Measurements from ENCODE around the gene ZNF622.

Gene ZNF622, protein sequence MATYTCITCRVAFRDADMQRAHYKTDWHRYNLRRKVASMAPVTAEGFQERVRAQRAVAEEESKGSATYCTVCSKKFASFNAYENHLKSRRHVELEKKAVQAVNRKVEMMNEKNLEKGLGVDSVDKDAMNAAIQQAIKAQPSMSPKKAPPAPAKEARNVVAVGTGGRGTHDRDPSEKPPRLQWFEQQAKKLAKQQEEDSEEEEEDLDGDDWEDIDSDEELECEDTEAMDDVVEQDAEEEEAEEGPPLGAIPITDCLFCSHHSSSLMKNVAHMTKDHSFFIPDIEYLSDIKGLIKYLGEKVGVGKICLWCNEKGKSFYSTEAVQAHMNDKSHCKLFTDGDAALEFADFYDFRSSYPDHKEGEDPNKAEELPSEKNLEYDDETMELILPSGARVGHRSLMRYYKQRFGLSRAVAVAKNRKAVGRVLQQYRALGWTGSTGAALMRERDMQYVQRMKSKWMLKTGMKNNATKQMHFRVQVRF

DNA sequence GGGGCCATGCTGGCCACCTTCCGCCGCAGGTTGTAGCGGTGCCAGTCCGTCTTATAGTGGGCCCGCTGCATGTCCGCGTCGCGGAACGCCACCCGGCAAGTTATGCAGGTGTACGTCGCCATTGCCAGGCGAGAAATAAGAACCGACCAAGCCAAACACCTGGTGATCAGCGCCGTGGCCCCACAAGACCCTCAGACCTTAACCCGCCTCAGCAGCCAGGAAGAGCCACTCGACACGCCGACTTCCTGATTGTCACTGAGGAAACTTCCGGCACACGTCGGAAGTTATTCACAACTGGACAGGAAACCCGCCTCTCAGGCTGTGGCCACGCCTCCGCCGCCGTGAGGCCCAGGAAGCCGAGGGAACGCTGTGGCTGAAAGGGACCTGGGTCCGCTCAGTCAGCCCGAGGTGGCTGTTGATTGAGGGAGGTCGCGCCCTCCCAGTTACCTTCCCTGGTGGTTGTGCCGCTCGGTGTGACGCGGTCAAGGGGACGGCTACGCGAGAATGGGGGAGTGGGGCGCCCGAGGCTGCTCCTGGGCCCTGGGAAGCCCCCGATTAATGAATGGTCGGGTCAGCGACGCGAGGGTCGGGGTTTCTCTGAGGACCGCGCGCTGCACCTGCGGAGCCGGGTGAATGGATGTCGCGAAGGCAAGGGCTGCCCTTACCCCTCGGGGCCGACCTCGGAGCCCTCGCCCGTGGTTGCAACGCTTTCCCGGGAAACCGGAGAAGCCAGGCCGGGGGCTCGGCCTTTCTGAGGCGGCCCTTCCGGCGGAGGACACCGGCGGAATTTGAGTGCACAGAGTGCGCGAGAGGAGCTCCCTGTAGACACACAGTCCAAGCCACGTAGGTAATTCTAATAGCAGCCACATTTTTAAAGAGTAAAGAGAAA, at the start of gene ZNF622:
Gene ZNF622 (minus strand): TSS at position 257 of the 889 bp plus-strand sequence. CDS start 135 bp downstream, at position 122.
- peak; percentile 82 to 85 for DNase-seq (ENCODE audit: low read depth in 2 of 2)

DNA sequence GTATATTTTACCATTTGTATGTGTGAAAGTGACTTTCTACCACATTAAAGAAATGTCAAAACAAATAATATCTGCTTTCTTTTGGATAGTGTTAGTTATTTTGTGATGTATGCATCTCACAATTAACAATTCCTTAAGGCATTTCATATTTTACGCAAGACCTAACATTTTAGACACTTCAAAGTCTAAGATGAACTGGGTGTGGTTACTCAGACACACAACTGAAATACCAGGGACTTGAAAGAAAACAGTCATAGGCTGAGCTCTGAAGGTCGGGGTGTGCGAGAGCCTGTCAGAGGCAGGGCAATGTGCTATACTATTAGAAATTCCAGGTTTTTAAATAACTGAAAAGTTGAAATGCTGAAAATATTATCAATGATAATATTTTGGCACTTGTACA, 44.5 kb upstream of the ZNF622 start:
- no peak for DNase-seq (ENCODE audit: low read depth in 2 of 2)

DNA sequence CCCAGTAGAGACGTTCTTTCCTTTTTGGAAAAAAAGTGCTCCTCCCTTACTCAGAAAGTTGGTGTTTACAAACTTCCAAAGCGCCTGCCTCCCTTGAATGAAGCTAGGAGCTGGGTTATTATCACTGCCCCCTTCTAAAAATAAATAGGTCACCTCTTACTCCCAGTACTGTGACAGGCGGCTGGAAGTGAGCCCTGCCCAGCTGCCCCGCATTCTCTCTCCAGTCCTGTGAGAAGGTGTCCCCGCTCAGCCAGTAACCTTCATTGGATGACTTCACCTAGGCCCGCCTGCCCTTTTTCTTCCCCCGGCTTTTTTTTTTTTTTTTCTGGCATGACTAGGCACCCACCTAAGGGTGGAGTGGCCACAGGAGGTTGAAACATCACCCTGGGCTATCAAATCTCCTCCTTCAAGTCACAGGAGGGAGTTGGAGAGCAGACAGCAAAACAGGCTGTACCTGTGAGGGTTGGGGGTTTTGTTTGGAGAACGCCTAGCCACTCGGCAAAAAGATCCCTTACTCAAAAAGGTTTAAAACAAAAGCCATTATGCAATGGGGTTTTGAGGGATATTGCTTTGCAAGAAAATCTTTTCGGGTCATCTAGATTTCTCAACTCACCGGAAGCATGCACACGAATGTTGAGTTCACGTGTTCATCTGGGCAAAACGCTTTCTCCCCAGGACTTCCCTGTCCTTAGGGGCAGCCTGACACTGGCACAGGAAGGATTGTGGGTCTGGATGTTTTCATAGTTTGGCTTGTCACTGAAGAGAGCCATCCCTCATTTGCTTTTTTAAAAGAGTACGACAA, 43.3 kb upstream of the ZNF622 start:
- DNase-seq (ENCODE audit: low read depth in 2 of 2) = no peak

DNA sequence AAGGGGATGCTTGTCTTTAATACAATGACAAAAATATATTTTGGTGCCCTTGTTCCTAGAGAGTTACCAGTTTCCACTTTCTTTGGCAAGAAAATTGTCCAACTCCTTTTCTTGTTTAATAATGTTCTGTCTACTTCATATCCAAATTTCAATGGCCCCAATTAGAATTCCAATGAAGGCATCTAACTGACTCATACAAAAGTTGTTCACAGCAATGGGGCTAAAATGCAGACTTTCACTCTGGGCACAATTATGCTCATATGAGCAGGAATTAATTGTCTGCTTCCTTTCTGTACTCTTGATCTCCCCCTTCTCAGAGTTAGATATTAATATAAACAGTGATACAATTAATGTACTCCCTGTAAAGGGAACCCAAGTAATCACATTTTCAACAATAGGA, 42.1 kb upstream of the ZNF622 start:
- DNase-seq (ENCODE audit: low read depth in 2 of 2) = no peak

DNA sequence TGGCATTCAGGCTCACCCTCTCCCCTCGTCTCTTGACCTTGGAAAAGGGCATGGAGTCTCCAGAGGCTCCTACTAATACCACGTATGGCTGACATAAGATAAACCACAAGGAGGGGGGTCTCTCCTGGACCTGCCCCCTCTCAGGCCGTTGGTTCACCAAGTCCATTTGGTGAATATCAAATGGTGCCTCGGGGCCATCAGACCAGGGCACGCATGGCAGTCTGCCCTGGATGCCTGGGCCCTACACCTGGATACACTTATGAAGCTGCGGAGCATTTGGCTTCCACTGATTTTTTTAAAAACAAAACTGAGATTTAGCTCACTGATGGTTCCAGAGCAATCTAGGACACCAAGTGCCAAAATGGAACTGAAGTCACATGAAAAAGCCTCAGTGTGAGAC, 40.3 kb upstream of the ZNF622 start:
- DNase-seq (ENCODE audit: low read depth in 2 of 2) = no peak

DNA sequence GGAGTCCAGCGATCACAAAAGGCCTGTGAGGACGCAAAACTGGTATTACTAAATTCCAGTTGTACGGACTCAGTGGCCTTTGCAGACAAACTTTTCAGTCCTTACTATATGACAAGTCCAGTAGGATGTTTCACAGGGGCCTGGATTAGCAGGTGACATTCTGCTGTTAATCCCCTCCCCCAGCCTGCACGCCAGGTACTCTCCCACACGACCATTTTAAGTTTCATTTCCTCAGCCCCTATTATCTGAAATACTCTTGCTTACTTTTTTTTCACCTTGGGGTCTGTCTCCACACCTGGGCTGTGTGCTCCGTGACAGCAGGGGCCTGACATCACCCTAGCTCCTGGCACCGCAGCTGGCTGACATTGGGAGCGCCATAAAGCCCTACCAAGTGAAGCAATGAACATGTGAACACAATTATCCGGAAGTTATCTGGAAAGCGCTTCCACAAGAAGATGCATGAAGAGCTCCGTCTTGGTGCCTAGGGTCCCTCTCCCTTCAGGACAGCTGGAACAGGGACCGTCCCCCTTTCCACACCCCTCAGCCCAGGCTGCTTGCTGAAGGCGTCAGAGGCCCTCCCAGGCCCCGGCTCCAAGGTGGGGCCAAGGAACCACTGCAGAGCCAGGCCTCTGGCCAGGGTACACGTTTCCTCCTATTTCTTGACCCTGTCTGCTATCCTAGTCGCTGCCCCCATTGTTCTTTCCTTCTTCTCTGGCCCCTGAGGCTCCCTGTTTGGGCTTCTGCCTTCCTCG, 39.7 kb upstream of the ZNF622 start:
- DNase-seq (ENCODE audit: low read depth in 2 of 2) = no peak

DNA sequence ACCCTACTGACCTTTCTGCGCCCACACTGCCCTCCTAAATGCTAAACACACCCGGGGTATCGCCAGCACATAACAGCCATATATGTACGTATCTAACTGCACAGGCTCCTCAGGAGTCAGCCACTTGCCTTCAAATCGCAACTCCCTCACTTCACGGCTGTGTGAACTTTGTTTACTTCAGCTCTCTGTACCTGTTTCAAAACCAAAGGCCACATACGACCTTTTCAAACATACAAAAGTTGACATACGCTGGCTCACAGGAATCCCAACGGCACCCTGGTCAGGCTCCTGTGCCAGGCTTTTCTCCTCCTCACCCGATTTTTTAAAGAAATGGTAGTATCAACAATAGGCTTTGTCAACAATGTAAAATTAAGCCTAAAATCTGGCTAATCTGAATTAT, 39.0 kb upstream of the ZNF622 start:
- DNase-seq (ENCODE audit: low read depth in 2 of 2) = no peak

DNA sequence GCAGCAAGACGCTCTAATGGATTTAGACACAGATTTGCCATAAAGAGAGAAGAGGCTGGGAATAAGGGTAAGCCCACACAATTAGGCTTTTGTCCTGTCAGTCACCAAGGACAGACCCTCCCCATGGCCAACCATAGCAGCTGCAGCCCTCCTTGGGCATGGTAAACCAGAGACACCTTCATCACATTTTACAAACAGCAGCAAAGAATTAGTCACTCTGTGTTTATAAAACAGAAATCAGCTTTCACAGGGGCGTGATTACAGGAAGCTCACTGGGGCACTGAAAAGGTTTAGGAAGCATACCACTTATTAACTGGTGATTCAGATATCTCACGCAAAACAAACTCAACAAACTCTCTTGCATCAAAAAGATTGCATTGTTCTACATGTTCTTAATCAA, 37.3 kb upstream of the ZNF622 start:
- DNase-seq (ENCODE audit: low read depth in 2 of 2) = no peak

DNA sequence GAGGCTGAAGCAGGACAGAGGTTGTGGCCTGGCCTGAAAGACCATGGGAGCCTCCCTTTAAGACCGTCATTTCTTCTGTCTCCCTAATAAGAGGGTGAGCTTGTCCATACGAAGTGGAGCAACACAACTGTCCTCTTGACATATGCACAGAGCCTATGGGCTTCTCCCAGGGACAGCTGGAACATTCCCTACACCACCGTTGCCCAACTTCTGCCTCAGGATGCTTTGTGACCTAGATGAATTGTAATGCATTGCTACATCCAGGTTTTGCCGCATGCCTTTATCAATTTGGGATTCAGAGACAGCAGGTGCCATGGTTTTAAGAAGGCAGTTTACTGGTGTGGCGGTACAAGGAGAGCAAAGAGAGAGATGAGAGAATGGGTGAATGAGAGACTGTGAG, 34.4 kb upstream of the ZNF622 start:
- DNase-seq (ENCODE audit: low read depth in 2 of 2) = no peak

DNA sequence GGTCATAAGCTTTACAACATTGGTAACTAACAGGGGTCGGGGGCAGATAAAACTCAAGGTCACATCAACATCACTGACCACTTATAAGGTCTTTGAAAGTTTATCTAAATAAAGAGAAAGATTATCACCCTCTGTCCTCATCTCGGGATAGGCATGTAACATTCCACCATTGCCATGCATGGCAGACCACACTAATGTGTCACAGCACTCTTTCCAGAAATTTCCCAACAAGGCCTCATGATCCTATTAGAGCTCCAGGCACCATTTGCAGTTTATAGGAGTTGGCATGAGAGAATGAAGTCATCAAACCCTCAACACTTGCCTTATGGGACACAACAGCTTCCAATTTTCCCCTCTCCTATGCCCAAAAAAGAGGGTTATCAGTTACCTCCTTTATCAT, 31.9 kb upstream of the ZNF622 start:
- no peak for DNase-seq (ENCODE audit: low read depth in 2 of 2)

DNA sequence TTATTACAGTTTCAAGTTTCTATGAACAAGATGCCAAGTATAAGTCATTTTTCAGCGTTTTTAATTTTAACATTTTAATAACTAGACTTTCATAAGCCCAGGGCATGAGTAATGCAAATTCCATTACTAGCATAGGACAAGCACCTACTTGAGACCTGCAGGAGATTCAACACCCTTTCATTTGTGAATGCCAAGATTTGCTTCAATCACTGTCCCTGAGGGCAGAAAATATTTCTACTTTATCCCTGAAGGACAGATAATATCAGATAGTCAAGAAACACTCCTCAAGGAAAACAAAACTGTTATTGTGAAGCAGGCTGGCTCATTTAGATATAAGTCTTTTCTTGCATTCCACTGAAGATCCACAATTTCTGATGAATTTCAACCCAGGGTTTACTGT, 27.7 kb upstream of the ZNF622 start:
- DNase-seq (ENCODE audit: low read depth in 2 of 2) = no peak

DNA sequence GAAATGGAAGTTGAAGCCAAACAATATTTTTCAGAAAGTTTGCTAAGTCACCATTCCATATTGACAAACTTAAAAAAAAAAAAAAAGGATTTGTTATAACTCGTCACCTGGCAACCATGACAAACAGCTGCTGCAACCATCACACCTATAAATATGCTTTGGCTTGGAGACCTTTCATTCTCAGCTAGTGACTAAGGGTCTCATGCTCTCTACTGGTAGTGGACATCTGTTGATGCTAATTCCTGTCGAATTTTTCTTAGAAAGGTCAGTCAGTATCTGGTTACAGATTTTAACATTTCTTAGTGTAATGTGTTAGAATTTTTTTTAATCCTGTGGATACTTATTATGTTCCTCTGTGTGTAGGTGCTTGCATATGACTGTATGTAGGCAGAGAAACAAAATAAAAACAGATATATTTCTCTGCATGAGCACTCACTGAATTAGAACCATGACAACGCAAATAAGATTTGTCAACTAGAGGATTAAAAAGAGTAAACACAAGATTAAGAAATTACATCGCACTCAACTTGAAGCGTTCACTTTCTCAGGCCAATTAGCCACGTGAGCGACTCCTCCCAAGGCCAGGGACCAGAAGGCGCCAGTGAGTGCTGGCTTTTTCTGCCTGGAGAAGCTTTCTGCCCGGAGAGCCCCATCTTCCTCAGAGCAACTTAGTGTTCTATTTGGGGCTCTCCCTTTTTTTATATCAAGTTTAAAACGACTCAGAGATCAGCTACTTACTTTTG, 27.0 kb upstream of the ZNF622 start:
- no peak for DNase-seq (ENCODE audit: low read depth in 2 of 2)

DNA sequence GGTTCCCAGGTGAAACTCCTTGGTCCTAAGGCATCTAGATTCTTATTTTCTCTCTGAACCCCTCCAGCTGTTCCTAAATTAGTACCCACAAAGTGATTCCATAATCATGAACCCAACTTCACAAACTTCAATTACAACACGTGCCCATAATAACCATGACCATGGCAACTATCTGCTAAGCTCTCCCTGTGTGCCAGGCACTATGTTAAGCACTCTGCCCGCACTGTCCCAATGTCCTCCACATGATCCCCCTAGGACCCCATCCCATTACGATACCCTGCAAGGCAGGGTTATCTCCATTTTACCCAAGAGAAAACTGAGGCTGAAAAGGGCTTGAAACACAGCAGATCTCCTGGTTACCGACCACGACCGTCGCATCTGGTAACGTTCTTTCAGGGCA, 25.3 kb upstream of the ZNF622 start:
- no peak for DNase-seq (ENCODE audit: low read depth in 2 of 2)

DNA sequence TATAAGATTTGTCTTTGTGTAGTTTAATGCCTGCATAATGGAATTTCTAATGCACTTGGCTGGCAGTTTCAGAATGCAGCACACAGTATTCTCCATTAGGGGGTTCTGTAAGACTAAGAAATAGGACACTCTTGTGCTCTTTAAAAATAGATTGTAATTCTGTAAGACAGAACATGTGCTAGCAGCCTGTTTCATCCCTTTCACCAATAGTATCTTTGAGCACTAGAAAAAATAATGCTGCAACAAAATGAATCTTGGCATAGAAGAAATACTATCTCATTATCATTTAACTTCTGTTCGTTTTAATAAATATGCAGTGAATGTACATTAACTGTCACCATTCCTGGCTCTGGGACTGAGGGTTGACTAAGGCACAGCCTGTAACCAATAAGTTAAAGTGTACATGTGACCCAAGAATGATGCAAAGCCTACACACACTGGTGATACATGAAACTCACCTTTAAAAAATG, 23.8 kb upstream of the ZNF622 start:
- no peak for DNase-seq (ENCODE audit: low read depth in 2 of 2)

DNA sequence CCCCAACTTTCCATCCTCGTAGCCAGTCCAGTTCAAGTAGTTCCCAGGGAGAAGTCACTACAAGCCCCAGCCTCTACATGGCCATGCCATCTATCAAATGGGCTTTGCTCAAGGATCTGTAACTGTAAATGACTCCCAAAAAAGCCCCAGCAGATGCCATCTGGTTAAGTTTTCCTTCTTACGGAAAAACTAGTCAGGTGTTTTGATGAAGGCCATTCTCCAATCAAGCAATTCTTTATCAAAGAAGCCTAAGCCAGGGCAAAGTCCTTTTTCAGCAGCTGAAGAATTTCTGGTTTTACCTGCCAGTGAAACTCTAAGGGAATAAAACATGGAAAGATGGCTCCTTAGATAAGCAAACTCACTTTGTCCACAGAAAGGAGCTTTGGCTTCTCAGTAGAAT, 21.9 kb upstream of the ZNF622 start:
- no peak for DNase-seq (ENCODE audit: low read depth in 2 of 2)

DNA sequence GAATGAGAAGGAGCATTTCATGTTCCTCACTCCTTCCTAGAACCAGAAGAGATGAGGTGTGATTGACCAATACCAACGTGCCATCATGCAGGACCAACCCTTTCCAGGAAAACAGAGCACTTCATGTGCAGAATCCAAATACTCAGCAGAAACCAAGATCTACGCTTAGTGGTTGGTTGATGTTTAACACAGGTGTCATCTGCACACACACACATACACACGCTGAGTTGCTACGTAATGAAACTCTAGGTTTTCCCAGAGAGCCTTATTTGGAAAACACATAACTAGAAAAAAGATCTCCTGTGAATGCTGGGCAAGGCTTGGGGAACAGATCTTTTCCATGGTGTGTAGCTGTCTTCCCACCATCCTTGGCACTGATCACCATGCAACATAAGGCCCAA, 21.1 kb upstream of the ZNF622 start:
- no peak for DNase-seq (ENCODE audit: low read depth in 2 of 2)

DNA sequence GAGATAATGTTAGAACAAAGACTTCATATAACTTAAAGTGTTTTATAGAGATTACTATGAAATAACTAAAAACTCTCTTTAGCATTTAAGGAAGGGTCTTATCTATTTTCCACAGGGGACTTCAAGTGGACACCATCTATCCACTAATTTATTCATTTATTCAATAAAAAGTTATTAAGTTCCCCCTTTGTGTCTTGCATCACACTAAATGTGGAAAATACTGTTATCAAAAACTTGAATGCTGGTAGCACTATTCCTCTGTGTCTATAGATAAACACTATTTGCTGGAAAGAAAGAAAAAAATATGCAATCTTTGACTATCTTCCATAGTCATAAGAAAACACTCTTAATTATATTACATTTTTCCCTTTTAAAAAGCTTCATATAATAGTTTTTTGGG, 20.1 kb upstream of the ZNF622 start:
- DNase-seq (ENCODE audit: low read depth in 2 of 2) = no peak

DNA sequence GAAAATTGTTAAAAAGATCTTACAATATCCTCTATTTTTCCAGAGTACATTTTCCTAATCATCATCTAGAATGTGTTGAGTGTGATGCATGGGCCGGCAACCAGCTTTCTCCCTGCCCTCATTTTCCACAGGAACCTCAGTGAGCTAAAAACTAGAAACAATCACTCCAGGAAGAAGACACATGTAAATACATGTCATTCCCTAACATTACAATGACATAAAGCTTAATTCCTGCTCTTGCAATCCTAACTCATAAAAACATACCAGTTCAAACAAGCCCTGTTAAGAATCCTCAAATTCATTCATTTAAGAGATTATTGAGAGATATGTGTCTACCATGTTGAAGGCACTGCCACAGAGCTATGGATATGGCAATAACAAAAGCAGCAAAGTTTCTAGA, 18.5 kb upstream of the ZNF622 start:
- no peak for DNase-seq (ENCODE audit: low read depth in 2 of 2)

DNA sequence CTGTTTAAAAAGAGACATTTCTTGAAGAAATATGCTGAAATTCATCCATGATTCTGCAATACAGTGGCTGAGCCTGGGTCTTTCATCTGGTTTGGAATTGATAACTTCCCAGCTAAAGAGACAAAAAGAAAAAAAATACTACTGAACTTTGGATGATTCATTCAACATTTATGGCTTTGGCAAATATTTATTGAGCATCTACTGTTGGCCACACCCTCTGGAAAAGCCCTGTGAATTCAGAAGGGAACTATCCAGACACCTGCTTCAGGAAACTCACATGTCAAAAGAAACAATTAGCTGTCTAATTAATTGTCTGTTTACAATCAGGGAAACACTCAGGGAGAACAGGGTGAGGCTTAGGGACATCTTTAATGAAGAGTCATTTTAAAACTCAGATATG, 17.8 kb upstream of the ZNF622 start:
- no peak for DNase-seq (ENCODE audit: low read depth in 2 of 2)

DNA sequence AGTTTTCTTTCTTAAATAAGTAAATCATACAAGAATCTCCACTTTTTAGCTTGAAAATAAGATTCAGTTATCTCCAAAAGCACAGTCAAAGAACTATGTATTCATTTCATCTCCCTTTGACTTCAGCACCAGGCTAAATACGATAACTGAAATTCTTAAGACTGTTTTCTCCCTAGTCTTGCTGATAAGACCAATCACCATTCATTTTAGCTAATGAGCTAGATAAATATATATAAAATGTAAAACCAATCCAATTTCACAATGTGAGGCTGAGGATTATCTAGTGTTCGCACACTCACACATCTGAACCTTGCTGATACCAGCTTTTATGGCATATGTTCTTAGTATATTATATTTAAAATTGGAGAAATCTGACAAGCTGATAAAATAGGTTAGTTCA, 17.3 kb upstream of the ZNF622 start:
- DNase-seq (ENCODE audit: low read depth in 2 of 2) = no peak

Measured in stimulated activated CD8-positive, alpha-beta memory T cell treated with anti-CD3 and anti-CD28 coated beads, Interleukin-15, amount 100 ng/mL, for 48 hours (primary cell).